HepG2 (cell line): ENCODE measurements around the gene LRRC28. TPM values are rescaled to one million over a fixed set of nuclear protein-coding genes. Genes with fewer than 3 reads are reported as not detected.

Experiments used
- CEBPG ChIP-seq: IDR thresholded peaks from 2 replicates; pipeline ENCODE4 v1.6.1; 2016
- FOXP4 ChIP-seq: sonication (generic); formaldehyde crosslinking; IDR thresholded peaks from 2 replicates; pipeline ENCODE4 v1.4.0; 2020; ENCODE audit warnings: missing genetic modification reagents
- GFI1 ChIP-seq: sonication (generic); formaldehyde crosslinking; IDR thresholded peaks from 2 replicates; pipeline ENCODE4 v1.5.0; 2020; ENCODE audit warnings: missing genetic modification reagents, mild to moderate bottlenecking, borderline replicate concordance
- GMEB2 ChIP-seq: IDR thresholded peaks from 2 replicates; pipeline ENCODE4 v1.6.1; 2016; ENCODE audit warnings: missing biosample characterization, missing genetic modification reagents, low read depth
- HDAC1 ChIP-seq: sonication (generic); formaldehyde crosslinking; IDR thresholded peaks from 2 replicates; pipeline ENCODE4 v1.5.1; 2020; ENCODE audit warnings: mild to moderate bottlenecking, missing genetic modification reagents
- HNRNPH1 ChIP-seq: fragments of 200-400 bp; formaldehyde crosslinking; optimal IDR thresholded peaks from 2 replicates; pipeline ENCODE3; 2017; ENCODE audit warnings: mild to moderate bottlenecking, low read depth, low read length
- HNRNPLL ChIP-seq: fragments of 200-400 bp; formaldehyde crosslinking; IDR thresholded peaks from 2 replicates; pipeline ENCODE4 v1.6.1; 2017; ENCODE audit warnings: mild to moderate bottlenecking, low read depth, low read length; ENCODE audit not compliant: poor library complexity, severe bottlenecking
- KAT8 ChIP-seq: IDR thresholded peaks from 2 replicates; pipeline ENCODE4 v1.6.1; 2016; ENCODE audit warnings: missing genetic modification reagents, missing compliant biosample characterization
- NR2F2 ChIP-seq: IDR thresholded peaks from 2 replicates; pipeline ENCODE4 v1.6.1; 2012; ENCODE audit warnings: low read depth, inconsistent platforms, borderline replicate concordance
- POGZ ChIP-seq: sonication (generic); formaldehyde crosslinking; IDR thresholded peaks from 2 replicates; pipeline ENCODE4 v1.4.0; 2020; ENCODE audit warnings: mild to moderate bottlenecking, missing genetic modification reagents
- POLR2A ChIP-seq, 2 experiments: IDR thresholded peaks; 2 replicates each; pipeline ENCODE4 v1.6.1; 2011; ENCODE audit warnings: low read depth in 2 of 2, low read length in 2 of 2, mild to moderate bottlenecking in 1 of 2, moderate library complexity in 1 of 2; ENCODE audit not compliant: insufficient read depth in 1 of 2
- SIX1 ChIP-seq: sonication (generic); formaldehyde crosslinking; IDR thresholded peaks from 2 replicates; pipeline ENCODE4 v1.4.0; 2020; ENCODE audit warnings: missing genetic modification reagents, borderline replicate concordance
- SMAD3 ChIP-seq: sonication (generic); formaldehyde crosslinking; IDR thresholded peaks from 2 replicates; pipeline ENCODE4 v1.4.0; 2020; ENCODE audit warnings: missing genetic modification reagents
- ZBTB21 ChIP-seq: sonication (generic); formaldehyde crosslinking; IDR thresholded peaks from 2 replicates; pipeline ENCODE4 v1.4.0; 2020; ENCODE audit warnings: missing genetic modification reagents
- ZC3H13 ChIP-seq: sonication (generic); formaldehyde crosslinking; IDR thresholded peaks from 2 replicates; pipeline ENCODE4 v1.8.1; 2023; ENCODE audit warnings: mild to moderate bottlenecking, missing genetic modification reagents, moderate library complexity
- ZFP36 ChIP-seq: fragments of 150-350 bp; IDR thresholded peaks from 2 replicates; pipeline ENCODE4 v1.6.1; 2018; ENCODE audit warnings: borderline replicate concordance, low read length, low read depth; ENCODE audit not compliant: partially characterized antibody
- ZFP90 ChIP-seq: sonication (generic); formaldehyde crosslinking; IDR thresholded peaks from 2 replicates; pipeline ENCODE4 v1.8.0; 2022; ENCODE audit warnings: missing genetic modification reagents, mild to moderate bottlenecking, inconsistent platforms, borderline replicate concordance
- ZGPAT ChIP-seq: IDR thresholded peaks from 2 replicates; pipeline ENCODE4 v1.6.1; 2016; ENCODE audit warnings: mild to moderate bottlenecking
- ZNF24 ChIP-seq: fragments of 450-650 bp; IDR thresholded peaks from 2 replicates; pipeline ENCODE4 v1.6.1; 2017; ENCODE audit warnings: antibody characterized with exemption, mild to moderate bottlenecking
- ZNF3 ChIP-seq: IDR thresholded peaks from 2 replicates; pipeline ENCODE4 v1.7.0; 2017; ENCODE audit warnings: inconsistent platforms
- ZNF317 ChIP-seq: sonication (generic); formaldehyde crosslinking; IDR thresholded peaks from 2 replicates; pipeline ENCODE4 v1.5.0; 2020; ENCODE audit warnings: mild to moderate bottlenecking, missing genetic modification reagents
- ZNF691 ChIP-seq: sonication (generic); formaldehyde crosslinking; IDR thresholded peaks from 2 replicates; pipeline ENCODE4 v1.4.0; 2020; ENCODE audit warnings: missing genetic modification reagents, low read depth, mild to moderate bottlenecking, borderline replicate concordance
- ZSCAN5A ChIP-seq: sonication (generic); formaldehyde crosslinking; IDR thresholded peaks from 2 replicates; pipeline ENCODE4 v1.8.0; 2022; ENCODE audit warnings: mild to moderate bottlenecking, missing genetic modification reagents, borderline replicate concordance
- polyA plus RNA-seq, 8 experiments: library from polyadenylated mRNA; depleted of rRNA in 3 of 8; stranded (reverse) in 7 of 8; unstranded in 1 of 8; fragments of >200 nt; fragmentation: Illumina TruSeq in 4 of 8; extraction: Trizol in 4 of 8; gene quantifications; 2 replicates each; pipeline versions ENCODE4 v1.2.1 to v1.2.3, GENCODE V29; 2011 to 2016; ENCODE audit warnings: low read depth in 4 of 8, missing spikeins in 1 of 8, mixed read lengths in 1 of 8; ENCODE audit not compliant: insufficient read depth in 1 of 8
- total RNA-seq, 5 experiments: library from RNA; depleted of rRNA; stranded (reverse); fragments of >200 nt; fragmentation: Illumina TruSeq; extraction: Trizol; gene quantifications; 2 replicates each; pipeline ENCODE4 v1.2.3, GENCODE V29; 2016; ENCODE audit warnings: low read depth in 1 of 5
- TF ChIP-seq, protein P1 (sequence below): IDR thresholded peaks from 2 replicates; pipeline ENCODE4 v1.6.1; 2016; ENCODE audit warnings: missing genetic modification reagents, missing compliant biosample characterization

LRRC28 gene
- total and polyA plus RNA-seq, 2 of the 13 experiments (the other 11 are each of a cell fraction or from before 2014, with no cell fraction given) = 17.5 to 21.3 TPM

GRCh38 chr15:99305761-99306505 lies 54.7 kb downstream of the LRRC28 start (continued):
- TF ChIP-seq FOXP4 (CRISPR knock-in tag) (0 out of 2 replicates have a peak, but pooled peaks have one; percentile 36), CEBPG (CRISPR knock-in tag) (peak; percentile 2; the same call in 1 of the 2 replicates), ZC3H13 (CRISPR knock-in tag) (no peak), POLR2A (IDR thresholded peaks at IDR 0.05; ENCODE audit: insufficient read depth in 1 of 2, low read depth in 2 of 2, low read length in 2 of 2) (no peak), HNRNPLL (no peak), HNRNPH1 (no peak), SIX1 (CRISPR knock-in tag) (peak; percentile 98), SMAD3 (CRISPR knock-in tag) (no peak), ZNF691 (CRISPR knock-in tag) (no peak), ZNF3 (no peak), NR2F2 (no peak), ZFP36 (no peak), ZFP90 (CRISPR knock-in tag) (no peak), ZBTB21 (no peak), KAT8 (CRISPR knock-in tag) (no peak), POGZ (CRISPR knock-in tag) (no peak), GMEB2 (no peak), HDAC1 (no peak), ZNF24 (no peak), ZNF317 (CRISPR knock-in tag) (no peak), ZSCAN5A (no peak), ZGPAT (peak; percentile 38; the same call in 1 of the 2 replicates), GFI1 (CRISPR knock-in tag) (peak; percentile 70; the same call in 1 of the 2 replicates)
- TF ChIP-seq, protein P1, sequence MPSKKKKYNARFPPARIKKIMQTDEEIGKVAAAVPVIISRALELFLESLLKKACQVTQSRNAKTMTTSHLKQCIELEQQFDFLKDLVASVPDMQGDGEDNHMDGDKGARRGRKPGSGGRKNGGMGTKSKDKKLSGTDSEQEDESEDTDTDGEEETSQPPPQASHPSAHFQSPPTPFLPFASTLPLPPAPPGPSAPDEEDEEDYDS (CRISPR knock-in tag) = no peak
